OCI-LY3 (cell line): ENCODE results near the gene GPR162.

Experiments
- CTCF ChIP-seq: fragments of 200-600, 300-600 bp; sonication (generic); IDR thresholded peaks from 2 replicates; pipeline ENCODE4 v1.5.1; 2014; ENCODE audit warnings: antibody characterized with exemption, low read length, low read depth
- EZH2phosphoT487 ChIP-seq: fragments of 200-600 bp; shearing (Covaris generic); IDR thresholded peaks from 2 replicates; pipeline ENCODE4 v1.6.1; 2018; ENCODE audit warnings: antibody characterized with exemption, mixed run types, low read depth

GRCh38 chr12:6837370-6838060 is 15.9 kb downstream of the GPR162 start:
- no peak for TF ChIP-seq CTCF
- TF ChIP-seq EZH2phosphoT487: no peak
